ENCODE measurements around the gene ITFG1.
"Not testable (repeated sequence)": the region's sequence is repeated elsewhere in the genome, so short reads cannot be mapped to it uniquely, and the experiment has no call there.

The ITFG1 gene

DNA sequence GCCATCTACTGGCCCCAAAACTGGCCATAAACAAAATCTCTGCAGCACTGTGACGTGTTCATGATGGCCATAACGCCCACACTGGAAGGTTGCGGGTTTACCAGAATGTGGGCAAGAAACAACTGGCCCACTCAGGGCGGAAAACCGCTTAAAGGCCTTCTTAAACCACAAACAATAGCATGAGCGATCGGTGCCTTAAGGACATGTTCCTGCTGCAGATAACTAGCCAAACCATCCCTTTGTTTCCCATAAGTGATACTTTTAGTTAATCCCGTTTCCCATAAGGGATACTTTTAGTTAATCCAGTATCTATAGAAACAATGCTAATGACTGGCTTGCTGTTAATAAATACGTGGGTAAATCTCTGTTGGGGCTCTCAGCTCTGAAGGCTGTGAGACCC is 308.4 kb downstream of the ITFG1 start:
- DNase-seq (ENCODE audit: low spot score): not testable (repeated sequence)

DNA sequence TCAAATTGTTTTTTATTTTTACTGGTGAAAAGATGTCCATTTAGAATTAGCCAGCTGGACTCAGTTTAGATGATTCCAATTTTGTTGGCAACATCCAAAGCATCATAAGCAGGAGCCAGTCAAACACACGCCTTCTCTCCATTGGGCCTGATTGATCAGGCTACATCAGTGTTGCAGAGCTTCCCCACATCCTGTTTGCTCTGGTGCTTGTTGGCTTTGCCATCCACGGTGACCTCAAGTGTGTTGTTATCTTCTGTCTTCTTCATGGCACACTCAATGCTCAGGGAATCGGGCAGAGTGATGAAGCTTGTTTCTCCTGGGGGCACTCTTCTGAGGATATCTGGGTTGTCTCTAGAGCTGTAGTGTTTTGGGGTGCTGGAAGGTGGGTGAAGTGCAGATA is 310.8 kb downstream of the ITFG1 start:
- no peak for DNase-seq (ENCODE audit: low spot score)

DNA sequence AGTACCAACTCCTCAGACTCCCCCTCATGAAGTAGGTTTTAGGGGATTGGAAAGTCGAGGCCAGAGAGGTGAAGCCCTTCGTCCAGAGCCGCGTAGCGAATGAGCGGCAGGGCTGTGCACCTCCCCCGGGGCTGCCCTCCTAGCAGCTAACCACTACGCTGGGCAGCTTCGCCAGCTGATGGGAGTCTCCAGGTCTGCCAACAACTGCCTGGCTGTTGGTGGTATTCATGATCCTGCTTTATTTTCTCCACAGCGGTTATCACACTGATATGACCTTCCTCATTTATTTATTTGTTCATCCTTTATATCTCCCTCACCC is 316.3 kb downstream of the ITFG1 start:
- no peak for DNase-seq (ENCODE audit: low spot score)

DNA sequence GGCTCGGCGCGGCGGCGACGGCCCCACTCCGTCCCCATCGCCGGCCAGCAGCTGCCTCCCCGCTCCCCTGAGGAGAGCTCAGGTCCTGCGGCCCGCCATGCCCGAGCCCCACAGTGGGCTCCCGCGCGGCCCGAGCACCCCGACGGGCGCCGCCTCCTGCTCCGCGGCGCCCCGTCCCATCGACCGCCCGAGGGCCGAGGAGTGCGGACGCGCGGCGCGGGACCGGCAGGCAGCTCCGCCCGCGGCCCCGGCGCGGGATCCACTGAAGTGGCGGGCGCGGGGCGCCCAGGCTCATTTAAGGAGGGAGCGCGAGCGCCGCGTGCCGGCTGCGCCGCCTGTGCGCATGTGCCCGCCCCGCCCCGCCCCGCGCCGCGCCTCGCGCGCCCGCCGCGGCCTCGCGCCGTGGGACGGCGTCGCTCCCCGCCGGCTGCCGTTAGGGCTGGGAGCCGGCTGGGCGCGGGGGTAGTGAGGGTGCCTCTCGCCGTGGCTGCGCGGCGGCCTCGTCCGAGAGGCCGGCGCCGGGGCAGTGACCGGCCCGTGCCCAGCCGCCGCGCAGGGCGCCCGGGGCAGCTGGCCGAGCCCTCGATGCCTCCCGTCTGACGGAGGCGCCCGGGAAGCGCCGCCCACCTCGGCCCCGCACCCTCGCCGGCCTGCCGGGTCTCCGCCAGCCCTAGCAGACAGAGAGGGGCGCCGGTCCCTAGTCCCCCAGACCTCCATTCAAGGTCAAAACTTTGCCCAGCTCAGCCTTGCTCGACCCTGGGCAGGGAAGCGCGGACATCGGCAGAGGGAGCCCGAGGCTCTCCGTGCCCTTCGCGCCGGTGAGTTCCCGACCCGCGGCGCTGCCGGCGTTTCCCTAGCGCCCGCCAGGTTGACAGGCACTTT is 316.9 kb downstream of the ITFG1 start, which contains the start of gene NETO2:
Gene NETO2 (minus strand): TSS at position 269 of the 882 bp plus-strand sequence. CDS start 333 bp downstream, outside the sequence.
- DNase-seq (ENCODE audit: low spot score): peak; percentile 82

DNA sequence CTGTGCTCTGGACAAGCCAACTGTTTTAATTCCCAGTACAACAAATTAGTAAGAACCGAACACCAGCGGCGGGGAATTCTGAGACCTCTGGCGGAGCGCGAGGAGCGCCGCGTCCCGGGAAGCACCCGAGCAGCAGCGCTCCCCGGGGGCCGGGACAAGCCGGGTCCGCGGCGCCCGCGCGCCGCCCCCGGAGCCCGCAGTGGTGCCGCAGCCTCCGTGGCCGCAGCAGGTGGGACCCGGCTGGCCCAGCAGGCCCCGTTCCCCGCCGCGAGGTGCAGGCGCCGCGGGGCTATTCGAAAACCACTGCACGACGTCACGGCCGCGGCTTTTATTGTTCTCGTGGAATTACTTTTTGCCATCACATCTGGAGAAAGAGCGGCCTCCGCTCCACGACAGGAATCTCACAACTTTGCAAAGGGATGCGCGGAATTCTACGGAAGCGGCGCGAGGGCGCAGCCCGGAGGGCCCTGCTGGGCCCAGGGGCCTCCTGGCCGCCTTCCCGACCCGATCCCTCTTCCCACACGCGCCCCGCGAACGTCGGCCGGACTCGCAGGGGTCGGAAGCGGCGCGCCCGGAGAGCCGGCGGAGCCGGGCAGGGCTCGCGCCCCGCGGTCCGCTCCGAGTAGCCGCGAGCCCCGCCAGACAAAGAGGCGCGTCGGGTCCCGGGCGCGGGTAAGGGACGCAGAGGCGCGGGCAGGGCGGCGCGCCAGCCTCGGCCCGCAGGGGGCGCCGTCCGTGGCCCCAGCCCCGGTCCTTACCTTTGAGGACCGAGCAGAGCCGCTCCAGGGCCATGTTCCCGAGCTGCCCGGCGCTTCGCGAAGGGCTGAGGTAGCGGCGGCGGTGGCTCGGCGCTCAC is 317.8 kb downstream of the ITFG1 start:
- DNase-seq (ENCODE audit: low spot score): peak; percentile 75

DNA sequence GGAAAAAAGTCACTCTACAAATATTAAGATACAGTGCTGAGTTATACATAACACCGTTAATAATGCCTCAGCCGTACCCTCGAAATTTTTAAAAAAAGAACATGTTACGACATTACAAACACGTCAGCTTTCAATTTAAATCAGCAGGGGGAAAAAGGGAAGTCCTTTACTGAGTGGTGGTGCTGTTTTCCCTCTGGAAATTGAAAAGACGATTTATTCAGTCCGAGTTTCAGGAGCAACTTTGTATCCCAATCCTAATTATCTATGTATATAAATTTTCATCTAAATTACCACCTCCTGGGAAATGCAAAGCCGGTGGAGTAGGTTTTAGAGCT is 318.4 kb downstream of the ITFG1 start:
- no peak for DNase-seq (ENCODE audit: low spot score)

DNA sequence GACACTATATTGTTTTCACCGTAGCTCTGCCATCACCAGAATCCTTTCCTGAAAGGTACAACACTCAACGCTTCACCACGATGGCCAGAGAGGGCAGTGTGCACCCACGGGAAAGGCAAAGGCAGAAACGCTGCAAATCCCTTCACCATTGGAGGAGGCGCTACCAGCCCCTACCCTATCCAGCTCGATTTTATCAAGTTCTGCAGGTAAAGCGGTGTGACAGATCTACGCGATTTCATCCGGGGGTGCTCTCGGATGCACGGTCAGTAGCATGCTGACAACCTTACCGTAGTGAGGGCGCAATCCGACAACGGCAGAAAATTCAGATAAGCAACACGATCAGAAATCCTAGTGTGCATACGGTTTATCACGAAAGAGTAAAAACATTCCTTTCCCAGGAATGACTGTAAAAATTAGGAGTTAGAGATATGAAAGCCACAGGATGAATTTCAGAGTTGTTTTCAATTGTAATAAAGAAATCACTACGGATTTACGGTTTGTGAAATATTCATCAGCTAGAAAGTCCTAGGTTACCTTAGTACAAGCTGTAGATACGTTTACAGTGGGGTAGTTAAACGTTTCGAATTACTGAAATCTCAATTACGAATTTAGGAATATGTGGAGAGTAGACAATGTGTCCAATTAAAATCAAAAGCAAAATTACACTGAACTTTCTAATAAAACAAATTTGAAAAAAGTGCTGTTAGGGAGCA is 318.9 kb downstream of the ITFG1 start:
- peak; percentile 87 for DNase-seq (ENCODE audit: low spot score)

DNA sequence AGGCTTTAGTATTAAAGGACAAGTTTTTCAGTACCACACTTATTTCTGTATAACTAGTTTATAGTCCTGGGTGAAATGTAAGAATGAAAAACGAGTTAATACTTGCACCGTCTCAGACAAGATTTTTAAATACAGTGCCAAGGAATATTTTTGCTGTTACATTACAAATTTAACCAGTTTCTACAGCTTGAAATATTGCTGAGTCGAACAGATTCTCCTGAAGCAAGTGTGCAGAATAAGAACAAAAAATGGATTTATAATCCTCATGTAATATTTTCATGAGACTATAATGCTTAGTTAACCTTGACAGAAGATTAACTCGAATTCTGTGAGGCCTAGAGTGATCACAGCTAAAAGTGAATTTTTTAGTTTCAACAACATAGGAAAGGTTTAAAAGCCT is 320.2 kb downstream of the ITFG1 start:
- DNase-seq (ENCODE audit: low spot score): no peak

DNA sequence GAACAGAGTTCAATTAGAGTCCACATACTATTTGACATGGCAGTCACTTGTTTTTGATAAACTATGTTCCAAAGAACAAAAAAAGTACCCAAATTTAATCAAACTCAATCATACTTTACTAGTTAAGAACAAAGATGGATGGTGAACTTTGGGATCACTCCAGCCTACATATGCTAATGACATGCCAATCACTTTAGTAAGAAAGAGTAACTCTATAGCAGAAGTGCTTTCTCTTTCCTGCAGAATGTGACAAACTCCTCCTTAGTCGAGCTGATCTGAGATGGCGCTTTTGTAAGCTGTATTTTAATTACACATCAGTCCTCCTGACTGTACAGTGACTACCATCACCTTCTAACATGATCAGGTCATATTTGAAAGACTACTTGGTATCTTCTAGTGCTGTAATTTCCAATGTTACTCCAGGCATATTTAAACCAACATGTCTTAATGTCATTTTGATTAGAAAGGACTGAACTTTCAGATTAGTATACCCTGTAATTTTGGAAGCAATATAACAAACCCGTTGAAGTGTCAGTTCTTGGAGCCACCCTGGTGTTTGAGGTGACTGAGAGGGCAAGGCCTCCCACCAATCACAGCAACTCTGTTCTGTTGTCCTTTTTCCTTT is 321.2 kb downstream of the ITFG1 start:
- no peak for DNase-seq (ENCODE audit: low spot score)

DNA sequence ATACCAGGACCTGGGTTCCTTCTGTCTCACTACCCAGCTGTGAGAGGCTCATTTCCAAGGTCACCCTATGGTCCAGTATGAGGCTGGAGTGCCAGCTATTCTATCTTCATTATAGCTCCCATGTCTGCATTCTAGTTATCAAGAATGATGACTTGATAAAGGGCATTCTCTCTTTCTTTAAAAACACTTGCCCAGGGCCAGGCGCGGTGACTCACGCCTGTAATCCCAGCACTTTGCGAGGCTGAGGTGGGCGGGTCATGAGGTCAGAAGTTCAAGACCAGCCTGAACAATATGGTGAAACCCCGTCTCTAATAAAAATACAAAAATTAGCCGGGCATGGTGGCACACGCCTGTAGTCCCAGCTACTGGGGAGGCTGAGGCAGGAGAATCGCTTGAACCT is 322.9 kb downstream of the ITFG1 start:
- DNase-seq (ENCODE audit: low spot score): not testable (repeated sequence)

DNA sequence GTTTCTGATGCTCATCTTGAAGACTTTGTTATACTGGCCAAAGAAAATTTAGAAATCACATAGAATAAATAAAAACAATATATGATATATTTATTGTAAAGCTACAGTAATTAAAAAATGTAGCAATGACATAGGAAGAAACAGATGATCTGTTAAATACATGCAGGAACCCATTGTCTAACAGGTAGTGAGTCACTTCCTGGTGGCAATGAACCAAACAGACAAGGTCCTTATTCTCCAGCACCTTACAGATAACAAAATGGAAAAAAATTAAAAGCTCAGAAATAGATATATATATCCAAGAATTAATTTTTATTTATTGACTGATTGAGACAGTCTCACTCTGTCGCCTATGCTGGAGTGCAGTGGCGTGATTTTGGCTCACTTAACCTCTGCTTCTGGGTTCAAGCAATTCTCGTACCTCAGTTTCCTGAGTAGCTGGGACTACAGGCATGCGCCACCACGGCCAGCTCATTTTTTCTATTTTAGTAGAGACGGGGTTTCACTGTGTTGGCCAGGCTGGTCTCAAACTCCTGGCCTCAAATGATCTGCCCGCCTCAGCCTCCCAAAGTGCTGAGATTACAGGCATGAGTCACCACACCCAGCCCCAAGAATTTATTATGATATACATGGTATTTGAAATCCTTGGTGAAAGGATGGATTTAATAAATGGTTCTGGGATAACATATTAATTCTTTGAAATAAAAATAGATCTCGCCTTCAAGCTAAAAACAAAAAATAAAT is 324.6 kb downstream of the ITFG1 start:
- no peak for DNase-seq (ENCODE audit: low spot score)

DNA sequence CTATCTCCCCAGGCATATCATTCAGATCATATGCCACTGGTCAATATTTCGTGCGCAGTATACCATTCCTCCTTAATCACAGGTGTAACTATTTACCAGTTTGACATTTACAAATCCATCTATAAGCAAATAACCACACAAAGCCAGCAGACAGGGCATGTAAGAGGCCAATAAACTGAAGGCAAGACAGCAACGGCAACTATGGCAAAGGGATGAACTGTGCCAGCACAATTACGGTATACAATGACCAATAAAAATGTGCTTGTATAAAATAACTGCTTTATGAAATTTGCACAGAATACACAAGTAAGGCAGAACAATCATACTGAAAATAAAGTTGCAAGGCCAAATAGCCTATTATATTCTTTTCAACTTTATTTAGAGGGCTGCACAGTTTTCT is 326.3 kb downstream of the ITFG1 start:
- no peak for DNase-seq (ENCODE audit: low spot score)

DNA sequence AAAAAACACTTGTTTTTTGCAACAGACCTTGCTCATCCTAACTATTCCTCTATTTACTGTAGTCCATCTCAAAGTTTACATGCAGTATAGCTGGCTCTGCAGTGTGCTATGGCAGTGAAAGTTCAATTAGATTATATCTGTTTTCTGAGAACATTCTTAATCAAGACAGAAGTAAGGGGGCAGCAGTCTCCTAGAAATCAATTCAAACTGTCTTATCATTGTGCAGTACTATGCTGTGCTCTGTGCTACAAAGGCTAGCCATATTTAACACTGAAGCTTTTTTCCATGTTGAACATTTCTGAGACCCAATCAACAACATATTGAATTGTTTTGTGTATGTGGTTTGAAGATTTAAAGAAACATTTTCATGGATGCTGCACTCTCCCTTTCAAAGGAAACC is 328.6 kb downstream of the ITFG1 start:
- no peak for DNase-seq (ENCODE audit: low spot score)

DNA sequence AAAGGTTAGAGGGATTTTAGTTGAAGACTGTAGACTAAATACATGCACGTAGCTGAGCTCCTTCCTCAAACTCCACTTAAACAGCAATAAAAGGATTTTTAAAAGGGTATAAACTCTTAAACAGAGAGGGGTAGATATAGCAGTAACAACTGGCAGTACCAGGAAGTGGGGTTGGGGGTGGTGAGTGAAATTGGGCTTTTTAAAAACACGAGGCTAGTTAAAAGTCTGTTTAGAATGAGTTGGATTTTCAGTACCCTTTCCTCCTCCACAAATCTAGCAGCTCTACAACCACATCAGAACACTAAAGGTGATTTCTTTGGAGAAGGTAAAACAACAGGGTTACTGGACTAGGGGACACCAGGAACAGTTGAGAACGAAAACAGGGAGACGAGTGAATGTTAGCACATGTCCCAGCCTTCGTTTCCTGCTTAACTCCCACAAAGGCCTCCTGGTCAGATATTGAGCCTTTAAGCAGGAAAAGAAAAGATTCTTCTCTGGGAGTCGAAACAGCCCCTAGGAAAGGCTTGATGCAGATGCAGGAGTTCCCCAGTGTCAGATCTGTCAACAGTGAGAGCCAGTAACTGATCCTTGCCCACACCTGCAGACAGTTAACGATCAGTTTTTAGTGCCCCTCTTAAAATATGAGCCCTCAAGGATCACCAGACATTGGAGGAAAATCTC is 331.0 kb downstream of the ITFG1 start:
- no peak for DNase-seq (ENCODE audit: low spot score)

DNA sequence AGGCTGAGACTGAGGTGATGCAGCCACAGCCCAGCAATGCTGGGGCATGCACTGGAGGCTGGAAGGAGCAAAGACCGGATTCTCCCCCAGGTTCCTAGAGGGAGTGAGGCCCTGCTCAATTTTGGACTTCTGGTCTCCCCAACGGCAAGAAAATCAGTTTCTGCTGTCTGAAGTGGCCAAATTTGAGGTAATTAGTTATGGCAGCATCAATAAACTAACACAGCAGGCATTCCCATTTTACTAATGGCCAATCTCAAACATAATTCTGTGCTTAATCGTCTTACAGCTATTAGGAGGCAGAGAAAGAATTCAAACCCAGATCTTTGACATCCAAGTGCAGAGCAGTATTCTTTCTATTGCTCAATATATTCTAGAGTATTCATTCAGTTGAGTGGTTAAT is 333.3 kb downstream of the ITFG1 start:
- no peak for DNase-seq (ENCODE audit: low spot score)

DNA sequence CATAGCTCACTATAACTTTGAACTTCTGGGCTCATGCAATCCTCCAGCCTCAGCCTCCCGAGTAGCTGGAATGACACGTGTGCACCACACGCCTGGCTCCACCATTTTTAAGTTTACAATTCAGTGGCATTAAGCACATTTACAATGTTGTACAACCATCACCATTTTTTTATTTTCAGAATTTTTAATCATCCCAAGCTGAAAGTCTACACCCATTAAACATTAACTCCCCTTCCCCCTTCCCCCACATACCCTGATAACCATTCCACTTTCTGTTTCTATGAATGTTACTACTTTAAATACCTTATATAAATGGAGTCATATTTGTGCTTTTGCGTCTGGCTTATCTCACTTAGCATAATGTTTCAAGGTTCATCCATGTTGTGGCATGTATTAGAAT is 335.1 kb downstream of the ITFG1 start:
- DNase-seq (ENCODE audit: low spot score): no peak

DNA sequence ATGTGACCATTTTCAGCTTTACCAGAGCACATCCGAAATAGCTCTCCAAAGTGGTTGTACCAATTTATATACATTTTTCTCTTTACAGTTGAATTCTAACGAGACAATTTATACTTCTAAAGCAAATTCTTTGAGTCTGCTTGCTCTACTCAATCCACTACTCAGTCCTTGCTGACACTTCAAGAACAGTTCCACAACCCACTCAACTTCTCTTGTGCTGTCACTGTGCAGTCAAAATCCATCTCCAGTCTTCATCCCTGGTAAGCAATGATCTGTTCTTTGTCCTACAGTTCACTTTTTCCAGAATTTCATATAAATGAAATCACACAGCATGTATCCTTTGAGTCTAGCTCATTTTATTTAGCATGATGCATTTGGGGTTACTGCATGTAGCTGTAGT is 347.7 kb downstream of the ITFG1 start:
- DNase-seq (ENCODE audit: low spot score): no peak

DNA sequence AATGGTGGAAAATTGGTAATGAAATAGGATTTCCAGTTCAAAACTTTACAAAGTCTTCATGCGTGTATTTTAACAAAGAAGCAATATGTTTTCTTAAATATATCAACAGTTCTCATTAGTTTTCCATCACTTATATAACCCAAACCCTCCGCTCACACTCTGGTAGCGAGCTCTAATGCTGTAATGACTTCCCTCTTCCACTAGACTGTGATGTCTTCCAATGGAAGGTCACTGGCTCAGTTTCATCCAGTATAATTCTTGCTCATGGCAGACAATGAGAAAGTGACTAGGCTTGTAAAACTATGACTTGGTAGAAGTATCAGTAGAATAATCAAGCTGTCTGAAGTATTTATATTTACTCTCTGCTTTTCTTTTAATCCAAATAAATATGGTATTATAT is 349.9 kb downstream of the ITFG1 start:
- no peak for DNase-seq (ENCODE audit: low spot score)

DNA sequence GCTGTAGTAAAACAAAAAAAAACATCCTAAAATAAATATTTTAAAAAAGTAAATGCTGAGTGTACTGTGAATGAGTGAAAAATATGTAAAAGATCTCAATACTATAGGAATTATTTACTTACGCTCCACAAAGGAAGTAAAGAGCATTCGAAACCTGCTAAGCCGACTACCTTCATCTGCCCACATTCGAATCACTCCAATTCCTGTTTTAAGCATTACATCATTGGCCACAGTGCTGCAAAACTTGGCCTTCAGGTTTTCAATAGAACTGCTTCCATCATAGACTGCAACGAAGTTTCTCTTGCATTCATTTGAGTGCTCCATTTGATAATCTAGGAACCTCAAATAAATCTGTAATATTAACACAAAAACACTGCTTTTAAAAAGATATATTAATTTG is 351.5 kb downstream of the ITFG1 start:
- DNase-seq (ENCODE audit: low spot score): no peak

Measured in AG20443 (cell line).